CD4-positive, alpha-beta T cell treated with Interferon alpha-2 for 1 hour (primary cell): ENCODE data around the gene LYZL2.
"Not testable (repeated sequence)": the region's sequence is repeated elsewhere in the genome, so short reads cannot be mapped to it uniquely, and the experiment has no call there.

Experiments
- DNase-seq, 2 donors: peaks; one replicate each; pipeline ENCODE4 v3.0.0-alpha.2; 2020 to 2022

Gene LYZL2

DNA sequence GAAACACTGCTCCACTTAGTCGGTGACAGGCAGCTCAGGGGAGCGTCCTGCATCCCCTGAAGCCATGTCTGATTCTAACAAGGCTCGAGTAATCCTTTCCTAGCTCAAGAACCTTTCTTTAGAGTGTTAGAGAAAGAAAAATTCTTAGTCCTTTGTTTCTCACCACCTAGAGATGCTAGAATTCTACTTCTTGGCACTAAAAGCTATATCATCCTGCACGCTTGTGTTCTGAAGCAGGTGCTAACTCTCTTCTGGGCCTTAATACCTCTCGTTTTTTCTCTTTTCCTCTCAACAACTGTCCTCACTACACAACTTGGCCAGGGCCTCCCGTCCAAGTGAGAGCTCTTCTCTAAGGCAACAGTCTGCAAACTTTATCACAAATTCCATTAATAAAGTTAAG is at the start of gene LYZL2:
LYZL2 (minus strand) TSS at position 101 of the 400 bp plus-strand sequence. CDS start 2,838 bp downstream, outside the sequence.
- DNase-seq = no peak

DNA sequence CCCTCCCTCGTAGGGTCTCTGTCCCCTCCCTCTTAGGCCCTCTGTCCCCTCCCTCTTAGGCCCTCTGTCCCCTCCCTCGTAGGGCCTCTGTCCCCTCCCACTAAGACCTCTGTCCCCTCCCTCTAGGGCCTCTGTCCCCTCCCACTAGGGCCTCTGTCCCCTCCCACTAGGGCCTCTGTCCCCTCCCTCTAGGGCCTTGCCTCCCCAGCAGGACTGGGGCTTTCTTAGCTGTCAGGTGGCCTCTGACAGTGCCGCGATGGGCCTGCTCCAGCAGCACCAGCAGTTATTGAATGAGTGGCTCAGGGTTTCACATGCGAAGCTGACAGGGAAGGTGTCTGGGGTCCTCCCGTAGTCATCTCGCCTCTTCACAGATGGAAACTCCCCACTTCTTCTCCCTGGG is 48.1 kb upstream of the LYZL2 start:
- not testable (repeated sequence) for DNase-seq

GRCh38 chr10:30677146-30677545 is 47.6 kb upstream of the LYZL2 start:
- DNase-seq = not testable (repeated sequence)

GRCh38 chr10:30675791-30676718 is 46.5 kb upstream of the LYZL2 start:
- no peak for DNase-seq

- no peak for DNase-seq
These were observed 45.2 kb upstream of the LYZL2 start for GRCh38 chr10:30674796-30675195.

GRCh38 chr10:30673262-30673661 is 43.7 kb upstream of the LYZL2 start:
- DNase-seq = not testable (repeated sequence)

- not testable (repeated sequence) for DNase-seq
These were observed 42.8 kb upstream of the LYZL2 start for GRCh38 chr10:30672338-30672737.

DNA sequence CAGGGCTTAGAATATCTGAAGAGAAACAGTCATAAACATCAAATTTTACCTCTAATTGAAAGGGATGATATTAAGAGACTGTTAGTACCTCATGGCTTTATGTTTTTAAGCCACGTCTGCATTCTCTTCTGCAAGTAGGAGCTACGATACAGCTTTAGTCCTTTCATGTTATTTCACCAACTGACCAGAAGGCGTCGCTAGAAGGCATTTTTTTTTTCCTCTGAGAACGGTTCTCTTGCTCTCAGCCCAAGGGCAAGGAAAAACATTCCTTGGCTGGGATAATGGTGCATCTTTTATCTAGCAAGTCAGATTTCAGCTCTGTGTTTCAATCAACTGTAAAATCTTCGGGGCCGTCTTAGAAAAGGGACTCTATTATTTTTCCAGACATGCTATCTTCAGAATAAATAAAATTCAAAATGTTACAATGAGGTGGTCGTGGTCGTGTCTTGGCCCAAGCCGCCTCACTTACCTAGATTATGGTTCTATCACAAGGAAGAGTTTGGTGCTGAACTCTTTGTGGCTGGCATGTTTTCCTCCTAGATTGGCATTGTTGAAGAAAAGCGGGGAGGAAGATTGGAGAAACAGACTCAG is 41.6 kb upstream of the LYZL2 start:
- peak; percentile 18 to 59 for DNase-seq

DNA sequence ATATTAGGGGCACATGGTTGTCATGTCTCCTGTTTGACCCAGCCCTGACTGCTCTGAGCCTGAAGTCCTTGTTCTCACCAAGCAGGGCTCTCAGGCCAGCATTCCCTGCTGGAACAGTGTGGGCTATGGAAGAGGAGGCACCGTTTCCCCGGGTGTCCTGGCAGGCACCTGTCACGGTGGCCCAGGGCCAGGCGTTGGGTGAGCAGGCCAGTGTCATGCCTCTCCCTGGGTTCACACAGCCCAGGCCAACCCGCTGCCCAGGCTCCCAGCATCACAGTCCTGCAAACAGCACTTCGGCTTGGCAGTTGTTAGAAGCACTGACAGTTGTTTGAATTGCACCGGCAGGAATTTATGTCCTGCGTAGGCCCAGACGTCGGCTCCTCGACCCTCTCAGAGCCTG is 38.4 kb upstream of the LYZL2 start:
- not testable (repeated sequence) for DNase-seq

DNA sequence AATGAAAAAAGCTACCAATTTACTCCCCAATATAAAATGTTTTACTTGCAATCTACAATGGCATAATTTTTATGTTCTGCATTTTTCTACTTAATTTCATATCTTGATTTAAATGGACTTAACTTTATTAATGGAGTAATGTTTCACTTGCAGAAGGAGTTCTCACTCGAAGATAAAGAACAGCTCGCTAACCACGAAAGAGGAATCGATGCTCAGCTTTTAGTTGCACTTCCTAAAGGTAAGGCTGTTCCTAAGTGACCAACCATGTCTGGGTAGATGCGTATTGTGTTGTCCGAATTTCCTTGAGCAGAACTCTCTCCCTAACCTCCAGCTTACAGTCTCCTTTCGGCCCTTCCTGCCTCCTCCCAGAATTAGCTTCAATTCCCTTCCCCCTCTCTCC is 33.9 kb upstream of the LYZL2 start:
- DNase-seq = not testable (repeated sequence)

DNA sequence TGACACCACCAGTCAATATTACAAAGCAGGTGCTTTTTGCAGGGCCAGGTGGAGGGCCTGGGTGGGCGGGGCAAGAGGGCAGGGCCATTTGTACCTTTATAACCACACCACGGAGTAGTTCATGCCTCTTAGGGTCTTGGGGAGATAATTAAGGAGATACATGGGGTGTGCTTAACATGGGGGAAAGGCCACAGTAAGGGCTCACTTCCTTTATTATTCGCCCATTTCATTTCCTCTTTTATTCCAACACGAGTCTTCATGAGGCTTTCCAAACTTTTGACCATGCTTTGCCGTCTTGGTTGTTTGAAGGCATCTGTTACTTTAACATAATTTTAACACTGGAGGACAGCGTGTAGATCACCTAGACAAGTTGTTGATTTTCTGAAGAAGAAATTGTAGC is 33.3 kb upstream of the LYZL2 start:
- DNase-seq = no peak

GRCh38 chr10:30660314-30660713 is 30.8 kb upstream of the LYZL2 start:
- DNase-seq = not testable (repeated sequence)

- no peak for DNase-seq
These were observed 26.7 kb upstream of the LYZL2 start for GRCh38 chr10:30656233-30656632.

DNA sequence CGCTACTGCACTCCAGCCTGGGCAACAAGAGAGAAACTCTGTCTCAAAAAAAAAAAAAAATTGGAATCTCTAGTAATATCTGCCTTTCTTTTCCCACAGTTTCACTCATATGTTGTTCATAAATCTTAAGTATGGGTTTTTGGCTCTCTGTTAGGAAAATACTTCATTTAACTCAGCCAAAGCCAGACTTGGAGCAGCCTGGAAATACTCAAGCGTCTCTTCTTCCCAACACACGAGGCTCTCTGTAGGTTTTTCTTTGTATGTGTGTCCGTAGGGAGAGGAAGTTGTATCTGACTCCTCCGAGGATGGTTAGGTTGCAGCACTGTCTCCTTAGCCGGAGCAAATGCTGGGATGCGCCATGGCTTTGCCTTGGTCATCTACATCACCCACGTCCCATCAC is 25.4 kb upstream of the LYZL2 start:
- not testable (repeated sequence) for DNase-seq

GRCh38 chr10:30651470-30652397 is 22.2 kb upstream of the LYZL2 start:
- DNase-seq = not testable (repeated sequence)

- DNase-seq = no peak
These were observed 17.5 kb upstream of the LYZL2 start for GRCh38 chr10:30647089-30647488.

DNA sequence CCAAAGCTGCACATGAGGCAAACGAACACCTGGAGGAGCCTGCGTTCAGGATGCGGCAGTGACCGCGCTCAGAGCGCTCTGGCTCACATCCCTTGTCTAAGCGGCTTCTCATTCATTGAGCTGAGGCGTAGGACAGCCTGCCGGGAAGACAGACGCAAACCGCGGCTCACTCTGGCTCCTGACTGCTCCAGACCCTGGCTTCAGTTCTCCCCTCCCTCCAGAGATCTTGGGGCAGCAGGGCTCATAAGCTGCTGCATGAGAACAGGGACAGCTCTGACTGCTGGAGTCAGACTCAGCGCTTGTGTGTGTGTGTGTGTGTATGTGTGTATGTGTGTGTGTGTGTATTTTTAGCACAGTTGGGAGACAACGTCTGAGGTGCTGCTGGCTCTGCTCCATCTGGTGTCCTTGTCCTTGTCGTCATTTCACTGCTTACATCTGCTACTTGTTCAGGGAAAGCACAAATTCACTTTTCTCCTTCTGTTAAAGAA is 15.8 kb upstream of the LYZL2 start:
- DNase-seq = no peak

- not testable (repeated sequence) for DNase-seq
These were observed 14.9 kb upstream of the LYZL2 start for GRCh38 chr10:30644408-30644861.

DNA sequence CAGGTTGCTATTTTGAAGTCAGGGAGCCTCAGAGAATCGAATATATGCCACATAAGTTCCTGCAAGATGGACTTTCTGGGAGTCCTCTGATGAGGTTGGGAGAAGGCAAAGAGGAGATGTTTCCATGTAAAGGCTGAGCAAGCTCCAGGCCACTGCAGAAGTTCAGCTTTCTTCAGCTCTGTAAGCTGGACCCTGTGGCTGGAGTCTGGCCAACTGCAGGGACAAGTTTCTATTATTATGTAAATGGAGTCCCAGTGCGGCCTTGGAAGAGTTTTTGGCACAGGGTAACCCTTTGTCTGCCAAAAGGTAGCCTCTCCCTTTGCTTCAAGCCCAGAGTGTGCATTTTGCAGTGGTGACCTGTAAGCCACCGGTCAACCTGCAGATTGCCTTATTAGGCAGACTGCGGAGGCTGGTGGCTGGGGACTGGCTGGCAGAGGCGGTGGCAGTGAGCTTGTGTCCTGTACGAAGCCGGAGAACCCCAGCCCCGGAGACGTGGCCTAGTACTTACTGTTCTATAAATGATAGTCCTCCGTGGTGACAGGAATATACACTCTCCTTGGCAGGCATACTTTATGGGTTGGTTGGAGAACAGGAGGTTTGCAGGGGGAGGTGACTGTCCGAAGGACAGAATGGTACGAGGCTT is 14.1 kb upstream of the LYZL2 start:
- DNase-seq = not testable (repeated sequence)

- not testable (repeated sequence) for DNase-seq
These were observed 13.3 kb upstream of the LYZL2 start for GRCh38 chr10:30642856-30643255.

DNA sequence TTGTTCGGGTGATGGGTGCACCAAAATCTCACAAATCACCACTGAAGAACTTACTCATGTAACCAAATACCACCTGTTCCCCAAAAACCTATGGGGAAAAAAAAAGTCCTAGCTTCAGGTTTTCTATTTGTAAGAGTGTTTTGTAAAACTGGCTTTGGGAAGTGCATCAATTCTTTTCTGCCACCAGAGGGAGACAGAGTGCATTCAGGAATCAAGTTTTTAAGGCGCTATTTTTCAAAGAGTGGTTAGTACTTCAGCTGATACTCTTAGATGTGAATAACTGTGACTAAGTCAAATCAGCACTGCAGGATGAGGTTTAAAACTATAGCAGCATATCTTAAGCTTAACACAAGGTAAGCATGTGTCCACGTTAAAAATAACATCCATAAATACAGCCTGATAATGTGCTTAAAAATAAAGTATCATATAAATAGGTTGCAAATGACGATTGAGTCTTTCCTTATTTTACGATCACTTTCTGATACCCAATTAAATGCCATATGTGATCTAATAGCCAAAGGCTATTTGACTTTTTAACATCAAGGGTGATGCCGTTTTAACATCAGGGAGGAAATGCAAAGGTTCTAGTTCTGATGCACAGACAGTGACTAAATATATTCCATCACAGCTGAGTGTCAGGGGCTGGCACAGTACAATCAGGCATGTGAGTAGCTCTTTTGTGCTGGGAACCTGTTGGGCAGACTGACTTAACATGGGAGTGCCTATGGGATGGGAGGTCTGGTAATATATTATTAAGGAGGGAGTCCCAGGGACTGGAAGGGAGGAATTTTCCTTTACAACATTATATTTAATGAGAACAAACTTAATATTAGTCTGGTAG is 10.6 kb upstream of the LYZL2 start:
- peak; percentile 16 to 49 for DNase-seq
